Islet of Langerhans (tissue), 1 donor: ENCODE data around the gene KBTBD8.

ENCODE experiments used
- FAIRE-seq: peaks from one replicate; lab custom pipeline; 2011; peaks lifted over from hg19 to GRCh38; lab: Jason Lieb, UNC

The KBTBD8 gene

GRCh38 chr3:67034371-67034770 lies 36.3 kb downstream of the KBTBD8 start:
- no peak for FAIRE-seq

DNA sequence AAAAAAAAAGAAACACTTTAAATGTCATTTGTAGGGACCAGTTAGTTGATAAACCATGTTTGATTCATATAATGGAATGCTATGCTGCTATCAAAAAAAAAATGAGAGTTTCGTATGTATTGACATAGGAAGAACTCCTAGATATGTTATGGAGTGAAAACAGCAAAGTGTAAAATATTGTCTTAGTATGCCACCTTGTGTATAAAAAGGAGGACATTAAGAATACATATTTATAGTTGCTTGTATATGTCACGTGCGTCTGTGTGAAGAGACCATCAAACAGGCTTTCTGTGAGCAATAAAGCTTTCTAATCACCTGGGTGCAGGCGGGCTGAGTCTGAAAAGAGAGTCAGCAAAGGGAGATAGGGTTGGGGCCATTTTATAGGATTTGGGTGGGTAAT lies 39.5 kb downstream of the KBTBD8 start:
- FAIRE-seq: no peak

- FAIRE-seq: no peak
Measured at GRCh38 chr3:67044295-67044694, 46.2 kb downstream of the KBTBD8 start.

GRCh38 chr3:67044955-67045354 lies 46.8 kb downstream of the KBTBD8 start:
- FAIRE-seq: no peak

GRCh38 chr3:67045711-67046465 lies 47.8 kb downstream of the KBTBD8 start:
- FAIRE-seq: no peak

DNA sequence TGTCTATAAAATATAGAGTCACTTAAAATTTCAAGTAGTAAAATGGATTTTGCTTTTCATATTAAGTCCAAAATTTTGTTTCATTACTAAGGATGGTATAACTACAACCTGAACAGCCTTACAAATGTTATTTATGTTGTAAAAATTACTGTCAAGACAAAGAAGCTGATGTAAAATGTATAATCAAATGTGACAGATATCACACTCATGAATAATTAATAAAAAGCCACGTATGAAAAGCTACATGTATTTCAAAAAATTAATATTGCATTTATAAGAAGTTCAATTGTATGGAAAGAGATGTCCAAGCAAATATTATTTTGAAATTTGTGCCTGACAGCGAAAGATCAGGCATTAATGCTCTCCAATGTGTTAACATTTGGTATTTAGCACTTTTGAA lies 48.9 kb downstream of the KBTBD8 start:
- FAIRE-seq: no peak

- FAIRE-seq: no peak
Measured at GRCh38 chr3:67048067-67048714, 50.1 kb downstream of the KBTBD8 start.

DNA sequence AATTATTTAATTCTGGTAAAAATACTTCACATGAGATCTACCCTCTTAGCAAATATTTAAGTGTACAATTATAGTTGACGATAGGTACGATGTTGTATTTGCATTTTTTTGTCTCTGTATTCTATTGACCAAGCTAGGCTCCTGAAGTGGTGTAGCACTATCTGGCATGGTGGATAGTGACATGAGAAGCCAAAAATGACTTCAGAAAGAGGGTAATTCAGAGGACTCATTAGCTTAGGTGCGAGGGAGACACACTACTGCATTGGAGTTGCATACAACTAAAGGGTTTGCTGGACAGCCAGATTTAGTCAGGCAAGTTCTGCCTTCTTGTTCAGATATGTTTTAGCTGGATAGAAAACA lies 50.6 kb downstream of the KBTBD8 start:
- FAIRE-seq: no peak

- FAIRE-seq: no peak
Measured at GRCh38 chr3:67059443-67059842, 61.3 kb downstream of the KBTBD8 start.
